ENCODE measurements around the gene CCNF.
"Not testable (repeated sequence)": the region's sequence is repeated elsewhere in the genome, so short reads cannot be mapped to it uniquely, and the experiment has no call there.

Gene CCNF

DNA sequence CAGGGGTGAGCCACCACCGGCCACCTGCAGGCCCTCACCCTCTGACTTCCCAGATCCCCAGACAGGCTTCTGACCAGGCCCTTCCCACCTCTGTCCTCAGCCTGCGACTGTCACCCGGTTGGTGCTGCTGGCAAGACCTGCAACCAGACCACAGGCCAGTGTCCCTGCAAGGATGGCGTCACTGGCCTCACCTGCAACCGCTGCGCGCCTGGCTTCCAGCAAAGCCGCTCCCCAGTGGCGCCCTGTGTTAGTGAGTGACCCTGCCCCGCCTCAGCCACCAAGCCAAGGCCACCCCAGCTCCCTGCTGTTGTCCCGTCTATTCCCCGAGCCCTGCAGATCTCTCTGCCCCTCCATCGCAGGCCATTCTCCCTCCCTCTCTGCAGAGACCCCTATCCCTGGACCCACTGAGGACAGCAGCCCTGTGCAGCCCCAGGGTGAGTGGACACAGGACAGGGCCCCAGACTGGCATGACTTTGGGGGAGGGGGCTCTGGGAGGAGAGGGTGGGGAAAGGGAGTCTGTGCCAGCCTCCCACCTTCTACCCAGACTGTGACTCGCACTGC is 43.7 kb downstream of the CCNF start:
- DNase-seq = no peak

DNA sequence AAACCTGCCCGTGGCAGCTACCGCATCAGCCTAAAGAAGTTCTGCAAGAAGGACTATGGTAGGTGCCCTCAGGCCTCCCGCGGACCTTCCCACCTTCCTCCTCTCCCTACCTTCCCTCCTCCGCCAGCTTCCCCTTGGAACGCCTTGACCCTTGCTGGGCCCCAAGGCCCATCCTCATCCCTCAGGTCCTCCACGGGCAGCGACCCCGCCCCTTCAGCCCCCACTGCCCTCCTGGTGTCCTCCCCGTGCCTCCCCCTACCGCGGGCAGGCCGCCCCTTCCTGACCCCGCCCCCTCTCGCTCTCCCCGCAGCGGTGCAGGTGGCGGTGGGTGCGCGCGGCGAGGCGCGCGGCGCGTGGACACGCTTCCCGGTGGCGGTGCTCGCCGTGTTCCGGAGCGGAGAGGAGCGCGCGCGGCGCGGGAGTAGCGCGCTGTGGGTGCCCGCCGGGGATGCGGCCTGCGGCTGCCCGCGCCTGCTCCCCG is 44.2 kb downstream of the CCNF start:
- DNase-seq = no peak

DNA sequence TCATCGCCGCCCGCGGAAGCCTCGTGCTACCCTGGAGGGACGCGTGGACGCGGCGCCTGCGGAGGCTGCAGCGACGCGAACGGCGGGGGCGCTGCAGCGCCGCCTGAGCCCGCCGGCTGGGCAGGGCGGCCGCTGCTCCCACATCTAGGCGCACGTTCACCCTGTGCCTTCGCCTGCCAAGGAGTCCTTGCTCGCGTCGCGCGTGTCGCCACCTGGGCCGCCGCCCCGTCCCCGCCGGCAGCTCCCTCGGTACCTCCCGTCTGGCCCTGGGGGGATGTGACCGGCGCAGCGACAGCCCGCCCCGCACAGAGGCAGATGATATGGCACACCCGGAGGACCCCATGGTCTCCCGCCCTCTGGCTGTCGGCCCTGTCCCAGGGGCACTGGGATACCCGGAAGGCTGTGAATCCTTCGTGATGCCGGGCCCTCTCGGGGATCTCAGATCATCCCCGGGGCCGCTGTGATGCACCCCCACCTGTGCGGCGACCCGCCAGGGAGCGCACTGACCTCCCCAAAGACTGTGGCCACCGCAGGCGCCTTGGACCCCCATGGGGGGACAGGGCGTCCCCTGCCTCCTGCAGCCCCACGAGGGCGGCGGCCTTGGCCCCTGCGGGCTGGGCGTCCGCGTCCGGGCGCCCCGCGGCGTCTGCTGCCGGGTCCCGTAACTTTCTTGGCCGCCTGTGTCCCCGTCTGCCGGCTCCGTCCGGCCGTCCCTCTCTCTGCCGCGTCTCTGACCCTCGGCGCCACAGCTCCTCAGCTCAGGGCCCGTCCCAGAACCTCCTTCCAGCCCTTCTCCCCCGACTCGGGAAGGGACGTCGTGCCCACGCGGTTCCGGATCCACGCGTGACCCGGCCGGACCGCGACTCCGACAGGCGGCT is 45.0 kb downstream of the CCNF start:
- DNase-seq = peak; percentile 19

DNA sequence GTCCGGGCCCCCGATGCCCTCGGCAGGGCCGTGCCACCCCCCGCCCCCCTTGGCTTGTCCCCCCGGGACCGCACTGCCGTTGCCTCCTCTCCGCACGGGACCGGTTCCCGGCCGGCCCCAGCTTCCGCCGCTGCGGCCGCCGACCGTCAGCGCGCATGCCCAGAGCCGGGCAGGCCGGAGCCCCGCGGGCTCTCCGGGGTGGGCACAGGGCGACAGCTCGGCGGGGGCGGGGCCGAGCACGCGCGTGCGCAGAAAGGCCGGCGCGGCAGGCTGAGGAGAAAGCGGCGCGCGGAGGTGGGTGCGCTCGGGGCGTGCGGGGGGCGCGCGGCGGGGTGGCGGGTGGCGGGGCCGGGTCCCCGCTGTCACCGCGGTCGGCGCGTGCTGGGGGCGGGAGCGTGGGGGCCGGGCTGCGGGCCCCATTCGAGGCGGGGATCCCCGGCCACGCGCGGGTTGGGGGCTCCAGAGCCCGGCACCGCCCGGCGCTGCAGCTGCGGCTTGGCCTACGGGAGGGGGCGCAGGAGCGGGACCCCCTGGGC is 45.7 kb downstream of the CCNF start, which contains the start of gene TBC1D24:
TBC1D24 (plus strand) TSS at position 251 of the 536 bp plus-strand sequence. CDS start 21,022 bp downstream, outside the sequence.
- peak; percentile 83 for DNase-seq

DNA sequence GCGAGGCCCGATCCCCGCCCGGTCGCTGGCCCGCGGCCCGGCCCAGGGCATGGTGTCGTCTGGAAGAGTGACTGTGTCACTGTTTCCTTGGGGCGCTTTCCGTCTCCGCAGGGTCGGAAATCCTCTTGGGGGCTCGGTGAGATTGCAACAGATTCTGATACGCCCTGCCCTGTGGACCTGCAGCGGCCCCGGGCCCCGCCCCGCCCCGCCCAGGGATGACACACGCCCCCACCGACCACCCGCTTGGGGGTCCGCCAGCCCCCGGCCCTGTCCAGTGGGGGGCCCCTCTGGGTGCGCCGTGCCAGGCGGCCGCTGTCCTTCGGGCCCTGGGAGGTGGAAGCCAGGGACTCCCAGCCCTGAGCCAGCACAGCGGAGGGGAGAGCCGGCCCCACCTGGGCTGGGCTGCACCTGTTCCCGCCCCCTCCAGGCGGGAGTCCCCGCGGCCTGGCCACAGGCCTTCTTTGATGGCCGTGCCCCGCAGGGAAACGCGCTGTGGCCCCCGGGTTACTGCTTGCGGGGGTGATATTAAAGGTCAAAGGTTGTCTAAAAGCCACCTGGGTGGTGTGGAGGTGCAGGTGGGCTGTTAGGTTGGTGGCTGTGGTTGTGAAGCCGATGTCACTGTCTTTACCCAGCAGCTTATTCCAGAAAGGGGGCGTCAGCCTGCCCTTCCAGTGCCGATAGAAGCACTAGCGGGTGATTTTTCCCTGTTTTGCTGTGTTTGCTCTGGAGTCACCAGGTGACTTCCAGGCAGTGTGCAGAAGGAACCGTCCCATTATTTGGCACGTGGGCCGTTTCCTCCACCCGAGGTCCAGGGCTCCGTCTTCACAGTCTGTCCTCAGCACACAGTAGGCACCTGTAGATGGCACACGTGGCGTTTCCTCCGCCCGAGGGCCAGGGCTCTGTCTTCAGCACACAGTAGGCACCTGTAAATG is 46.4 kb downstream of the CCNF start:
- DNase-seq = no peak

DNA sequence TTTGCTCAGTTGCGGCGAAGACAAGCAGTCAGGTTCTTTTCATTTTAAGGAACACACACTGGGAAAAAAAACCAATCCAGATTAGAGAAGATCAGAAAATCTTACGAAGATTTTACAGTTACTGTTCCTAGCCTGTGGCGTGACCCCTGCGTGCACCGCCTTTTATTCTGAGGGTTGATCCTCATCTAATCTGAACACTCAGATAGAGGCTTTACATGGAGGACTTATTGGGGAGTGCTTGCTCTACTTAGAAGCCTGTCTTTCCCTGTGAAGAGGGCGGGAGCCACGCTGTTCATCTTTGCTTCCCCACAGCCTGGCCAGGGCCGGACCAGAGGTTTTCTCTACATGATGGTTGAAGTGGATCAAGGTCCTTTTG is 47.1 kb downstream of the CCNF start:
- no peak for DNase-seq

DNA sequence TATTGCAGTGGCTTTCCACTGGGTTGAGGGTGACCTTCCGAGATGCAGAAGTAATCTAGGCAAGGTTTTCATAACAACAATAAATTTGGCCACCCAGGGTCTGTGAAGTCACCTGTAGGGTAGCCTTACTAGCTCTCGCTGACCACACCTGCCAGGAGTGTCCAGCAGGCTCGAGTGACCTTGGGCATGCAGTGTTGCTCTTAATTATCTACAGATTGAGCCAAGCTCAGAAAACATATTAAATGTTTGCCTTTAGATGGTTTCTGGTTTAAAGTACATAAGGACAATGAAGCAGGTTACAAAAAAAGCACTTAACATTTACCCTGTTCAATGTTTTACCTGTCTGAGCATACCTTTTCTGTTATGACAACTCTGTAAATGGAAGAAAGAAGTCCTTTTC is 47.5 kb downstream of the CCNF start:
- DNase-seq = no peak

DNA sequence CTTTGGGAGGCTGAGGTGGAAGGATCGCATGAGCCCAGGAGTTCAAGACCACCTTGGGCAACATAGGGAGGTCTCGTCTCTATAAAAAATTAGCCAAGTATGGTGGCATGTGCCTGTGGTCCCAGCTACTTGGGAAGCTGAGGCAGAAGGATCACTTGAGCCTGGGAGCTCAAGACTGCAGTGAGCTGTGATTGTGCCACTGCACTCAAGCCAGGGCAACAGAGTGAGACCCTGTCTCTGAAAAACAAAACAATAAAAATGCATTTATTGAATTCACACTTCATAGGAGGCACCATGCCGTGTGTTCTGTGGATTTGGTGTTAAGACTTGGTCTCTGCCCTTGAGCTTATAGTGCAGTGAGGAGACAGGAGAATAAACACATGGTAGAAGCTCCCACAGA is 48.1 kb downstream of the CCNF start:
- no peak for DNase-seq

DNA sequence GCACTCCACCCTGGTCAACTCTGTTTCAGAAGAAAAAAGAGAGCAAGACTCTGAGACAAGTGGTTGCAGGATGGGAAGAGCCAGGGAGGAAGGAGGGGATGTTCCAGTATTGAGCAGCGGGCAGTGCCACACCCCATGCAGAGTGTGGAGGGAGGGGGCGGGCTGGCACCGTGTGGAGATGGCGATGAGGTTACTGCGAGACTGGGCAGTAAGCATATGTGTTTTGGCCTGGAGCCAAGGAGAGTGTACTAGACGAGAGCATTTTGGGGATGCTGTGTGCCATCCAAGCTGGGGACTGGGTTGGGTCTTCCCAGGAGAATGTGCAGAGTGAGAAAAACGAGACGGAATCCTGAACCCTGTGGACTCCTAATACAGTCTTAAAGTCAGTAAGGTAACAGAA is 49.0 kb downstream of the CCNF start:
- no peak for DNase-seq

DNA sequence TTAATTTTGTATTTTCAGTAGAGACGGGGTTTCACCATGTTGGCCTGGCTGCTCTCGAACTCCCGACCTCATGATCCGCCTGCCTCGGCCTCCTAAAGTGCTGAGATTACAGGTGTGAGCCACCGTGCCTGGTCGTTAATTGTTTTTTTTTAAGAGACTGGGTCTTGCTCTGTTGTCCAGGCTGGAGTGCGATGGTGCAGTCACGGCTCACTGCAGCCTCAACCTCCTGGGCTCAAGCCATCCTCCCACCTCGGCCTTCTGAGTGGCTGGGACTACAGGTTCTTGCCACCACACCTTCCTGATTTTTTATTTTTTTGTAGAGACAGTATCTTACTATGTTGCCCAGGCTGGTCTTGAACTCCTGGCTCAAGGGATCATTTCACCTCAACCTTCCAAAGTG is 50.7 kb downstream of the CCNF start:
- DNase-seq = not testable (repeated sequence)

DNA sequence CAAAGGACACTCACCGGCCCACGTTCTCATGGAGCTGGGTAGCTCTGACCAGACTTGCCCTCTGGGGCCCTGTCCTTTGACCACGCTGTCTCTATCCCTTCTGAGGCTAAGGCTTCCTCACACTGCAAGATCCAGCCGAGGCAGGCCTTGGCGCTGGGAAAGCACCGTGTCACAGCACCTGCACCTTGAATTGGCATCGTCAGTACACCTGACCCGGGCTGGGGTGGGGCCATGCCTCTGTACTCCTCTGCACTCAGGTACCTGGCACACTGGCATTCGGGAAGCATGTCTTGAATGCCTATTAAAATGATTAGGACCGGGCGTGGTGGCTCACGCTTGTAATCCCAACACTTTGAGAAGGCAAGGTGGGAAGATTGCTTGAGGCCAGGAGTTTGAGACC is 51.7 kb downstream of the CCNF start:
- DNase-seq = no peak

DNA sequence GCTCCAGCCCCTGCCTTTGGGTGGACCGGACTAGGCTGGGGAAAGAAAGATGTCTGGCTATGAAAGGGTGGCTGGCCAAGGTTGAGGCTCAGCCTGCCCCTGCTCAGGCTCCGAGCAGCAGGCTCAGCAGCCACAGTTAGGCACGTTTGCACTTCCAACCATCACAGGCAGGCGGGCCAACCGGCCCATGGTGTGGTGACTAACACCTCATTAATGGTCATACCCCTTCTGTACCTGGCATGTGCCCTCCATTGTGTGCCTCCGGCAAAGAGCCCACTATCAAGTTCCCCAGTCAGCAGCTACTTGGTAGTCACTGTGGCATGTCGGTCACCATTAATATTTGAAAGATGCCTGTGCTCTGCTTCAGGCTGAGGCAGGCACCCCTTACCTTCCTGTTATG is 52.4 kb downstream of the CCNF start:
- DNase-seq = no peak

DNA sequence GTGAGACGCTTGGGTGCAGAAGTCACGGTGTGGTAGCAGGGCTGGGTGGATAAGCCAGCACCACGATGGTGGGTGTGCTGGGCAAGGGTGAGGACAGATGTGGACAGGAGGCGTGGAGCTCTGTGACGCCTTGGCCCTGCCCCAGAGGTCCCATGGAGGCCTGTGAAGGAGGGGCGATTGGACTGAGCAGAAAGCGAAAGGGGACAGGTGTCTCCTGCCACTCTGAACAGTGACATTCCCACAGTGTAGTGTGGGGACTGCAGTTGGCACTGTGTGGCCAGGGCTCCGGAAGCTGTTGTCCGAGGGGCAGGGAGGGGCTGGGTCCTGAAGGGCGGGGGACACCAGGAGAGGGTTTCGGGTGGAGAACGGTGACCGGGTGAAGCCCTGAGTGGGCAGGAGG is 53.0 kb downstream of the CCNF start:
- DNase-seq = no peak

DNA sequence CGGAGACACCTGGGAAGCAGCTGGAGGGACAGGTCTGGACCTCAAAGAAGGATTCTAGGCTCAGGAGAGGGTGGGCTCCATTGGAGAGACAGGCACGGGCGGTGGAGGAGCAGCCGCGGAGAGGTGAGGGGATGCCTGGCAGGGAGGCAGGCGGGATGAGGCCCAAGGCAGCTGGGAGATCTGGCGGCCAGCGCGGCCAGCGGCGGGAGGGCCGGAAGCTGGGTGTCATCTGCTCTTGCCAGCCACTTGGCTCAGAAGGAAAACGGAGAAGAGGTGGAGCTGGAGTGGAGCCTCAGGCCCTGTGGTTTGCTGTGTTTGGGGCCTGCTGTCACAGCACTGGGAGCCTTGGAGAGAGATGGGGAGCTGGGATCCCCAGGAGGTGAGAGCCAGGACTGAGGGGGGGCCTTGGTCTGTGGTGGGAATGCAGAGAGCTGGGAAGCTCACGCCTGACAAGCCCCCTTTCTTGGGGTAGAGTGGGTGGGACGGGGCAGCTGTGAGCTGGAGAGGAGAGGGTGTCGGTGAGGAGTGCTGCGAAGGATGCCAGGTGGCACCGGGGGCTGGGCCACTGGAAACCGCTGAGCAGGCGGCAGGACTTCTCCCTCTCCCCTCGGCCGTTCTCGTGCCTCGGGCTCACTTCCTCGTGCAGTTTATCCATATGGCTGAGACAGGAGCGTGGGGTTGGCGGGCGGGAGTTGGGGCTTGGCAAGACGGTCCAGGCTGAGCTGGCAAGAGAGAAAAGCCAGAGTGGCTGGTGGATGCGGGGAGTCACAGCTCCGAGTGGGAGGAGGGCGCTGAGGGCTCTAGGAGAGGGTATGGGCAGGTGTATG is 53.7 kb downstream of the CCNF start:
- DNase-seq = no peak

DNA sequence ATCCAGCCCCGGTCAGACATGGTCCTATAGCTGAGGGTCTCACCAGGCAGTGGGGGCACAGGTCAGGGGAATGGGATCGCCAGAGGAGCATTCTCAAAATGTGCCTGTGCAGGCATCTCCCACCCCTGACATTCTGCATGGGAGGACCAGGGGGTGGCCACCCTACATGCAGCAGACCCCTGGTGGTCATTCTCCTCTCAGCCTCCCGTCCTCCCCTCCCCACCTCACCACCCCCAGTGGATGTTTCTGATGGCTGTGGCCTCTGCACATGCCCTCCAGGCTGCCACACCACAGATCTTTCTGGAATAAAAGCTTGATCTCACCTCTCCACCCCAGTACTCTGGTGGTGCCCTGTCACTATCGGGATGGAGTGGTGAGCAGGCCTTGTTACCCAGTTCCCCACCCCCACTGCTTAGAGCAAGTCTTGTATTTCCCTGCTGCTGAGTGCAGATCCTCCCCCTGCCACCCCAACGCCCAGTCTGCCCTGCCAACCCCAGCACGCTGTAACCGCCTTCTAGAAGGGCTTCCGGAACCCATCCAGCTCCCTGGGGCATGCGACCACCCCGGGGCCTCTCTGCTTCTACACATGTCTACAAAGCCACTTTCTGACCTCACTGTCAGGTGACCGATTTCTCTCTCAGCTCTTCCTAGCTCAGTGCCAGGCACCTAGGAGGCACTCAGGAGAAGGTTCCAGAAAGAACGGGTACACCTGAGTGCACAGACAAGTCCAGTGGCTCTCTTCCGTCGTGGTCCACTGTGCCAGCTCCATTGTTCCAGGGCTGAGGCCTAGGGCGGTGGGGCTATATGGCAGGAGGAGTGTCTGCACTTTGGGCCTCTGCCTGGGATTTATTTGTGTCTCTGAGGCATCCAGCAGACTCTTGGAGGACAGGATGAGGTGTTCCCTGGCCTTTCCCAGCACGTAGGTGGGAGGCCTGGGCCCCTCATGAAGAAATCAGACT is 55.0 kb downstream of the CCNF start:
- DNase-seq = no peak

DNA sequence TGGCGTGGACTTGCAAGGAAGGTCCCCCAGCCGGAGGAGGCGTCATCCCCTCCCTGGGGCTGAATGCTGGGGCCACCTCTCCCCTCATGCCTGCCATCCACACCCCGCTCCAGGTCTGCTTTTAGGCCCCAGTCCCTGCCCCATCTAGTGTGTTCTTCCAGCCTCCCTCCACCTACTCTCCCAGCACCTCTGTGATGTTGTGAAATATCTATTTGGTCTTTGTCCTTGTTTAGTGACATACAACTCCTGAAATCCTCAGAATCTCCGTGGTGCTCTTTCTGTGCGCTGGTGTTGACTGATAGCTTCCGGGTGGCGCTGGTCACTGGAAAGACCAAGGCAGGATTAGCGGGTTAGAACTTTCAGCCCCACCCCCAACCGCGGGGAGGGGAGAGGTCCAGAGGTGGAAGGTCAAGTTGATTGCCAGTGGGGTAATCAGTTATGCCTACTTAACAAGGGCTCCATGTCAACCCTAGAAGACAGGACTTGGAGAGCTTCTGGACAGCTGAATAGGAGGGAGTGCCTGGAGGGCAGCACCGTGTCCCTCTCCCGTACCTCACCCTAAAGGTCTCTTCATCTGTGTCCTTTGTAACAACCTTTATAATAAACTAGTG is 55.8 kb downstream of the CCNF start:
- DNase-seq = no peak

DNA sequence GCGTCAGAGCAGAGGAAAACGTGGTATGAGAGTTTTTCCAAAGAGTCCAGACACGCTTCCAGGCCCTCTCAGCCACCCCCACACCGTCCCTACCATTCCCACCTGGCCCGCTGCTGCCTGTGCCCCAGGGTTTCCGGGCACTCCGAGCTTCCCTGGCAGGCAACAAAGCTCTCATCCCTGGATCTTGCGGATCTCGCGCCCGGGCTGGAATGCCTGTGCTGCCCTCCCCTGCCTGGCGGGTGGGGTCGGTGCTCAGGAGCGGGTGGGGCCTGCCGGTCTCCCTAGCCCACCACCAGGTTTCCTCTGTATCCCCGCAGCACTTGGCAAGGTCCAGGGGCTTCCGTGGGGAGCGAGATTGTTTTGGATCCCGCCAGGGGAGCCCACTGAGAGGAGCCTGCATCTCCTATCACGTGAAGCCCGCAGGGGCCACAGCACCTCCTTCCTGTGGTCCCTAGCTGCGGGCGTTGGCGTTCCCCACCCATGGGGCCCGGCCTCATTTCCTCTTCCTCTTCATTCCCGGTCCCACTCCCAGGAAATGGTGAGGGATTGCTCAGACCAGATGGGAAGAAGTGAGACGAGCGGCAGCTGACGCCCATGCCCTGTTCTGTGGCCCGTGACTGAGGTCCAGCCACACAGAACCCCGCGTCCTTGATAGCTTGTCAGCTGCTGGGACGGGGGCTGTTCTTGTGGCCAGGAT is 56.7 kb downstream of the CCNF start:
- no peak for DNase-seq

DNA sequence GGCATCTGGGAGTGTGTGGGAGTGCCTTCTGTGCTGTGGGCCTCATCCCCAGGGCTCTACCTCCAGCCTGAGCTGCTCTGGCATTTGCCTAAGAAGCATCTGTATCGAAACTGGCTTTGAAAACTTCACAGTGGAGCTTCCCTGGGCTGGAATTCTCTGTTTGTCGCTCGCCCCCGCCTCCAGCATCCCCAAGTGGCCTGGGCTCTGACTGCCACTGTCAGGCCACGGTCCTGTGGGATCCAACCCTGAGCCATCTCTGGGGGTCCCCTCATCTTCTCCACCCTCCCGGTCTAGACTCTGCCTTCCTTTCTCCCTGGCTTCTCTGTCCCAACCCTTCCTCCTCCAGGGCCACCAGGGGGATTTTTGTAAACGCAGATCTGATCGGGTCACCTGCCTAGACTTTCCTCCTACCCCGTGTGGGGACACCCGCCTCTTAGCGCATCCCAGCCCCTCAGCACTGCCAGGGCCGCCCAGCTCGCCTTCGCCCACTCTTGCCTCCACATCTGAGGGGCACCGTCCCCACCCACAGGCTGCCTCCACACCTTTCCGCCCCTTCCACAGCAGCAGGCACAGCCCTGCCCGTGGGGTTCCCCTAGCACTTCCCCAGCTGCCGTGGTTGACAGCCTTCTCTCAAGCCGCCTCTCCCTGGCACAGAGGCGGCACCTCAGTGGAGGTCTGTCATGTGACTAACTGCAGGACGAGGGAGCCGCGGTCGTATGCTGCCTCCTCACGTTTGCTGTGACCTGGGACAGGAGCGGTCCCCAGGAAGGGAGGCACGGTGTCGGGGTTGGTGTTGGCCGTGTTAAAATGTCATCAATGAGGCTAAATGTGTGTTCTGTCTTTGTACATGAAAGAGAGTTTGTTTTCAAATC is 57.6 kb downstream of the CCNF start:
- no peak for DNase-seq

DNA sequence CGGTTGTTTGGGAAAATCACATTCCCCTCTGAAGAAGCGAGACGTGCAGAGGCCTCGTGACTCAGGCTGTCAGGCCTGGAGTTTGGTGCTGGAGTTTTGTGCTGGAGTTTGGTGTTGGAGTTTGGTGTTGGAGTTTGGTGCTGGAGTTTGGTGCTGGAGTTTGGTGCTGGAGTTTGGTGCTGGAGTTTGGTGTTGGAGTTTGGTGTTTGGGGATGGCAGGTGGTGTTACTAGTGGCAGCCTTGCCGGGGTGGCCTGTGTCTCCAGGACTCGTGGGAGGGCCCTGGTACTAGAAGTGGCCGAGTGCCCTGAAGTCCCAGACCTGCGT is 58.2 kb downstream of the CCNF start:
- no peak for DNase-seq
